GM19467 (cell line): ENCODE results near the gene SMC1B.
"Not testable (repeated sequence)": the region's sequence is repeated elsewhere in the genome, so short reads cannot be mapped to it uniquely, and the experiment has no call there.

Source experiments
- ATAC-seq: cut with Tn5 transposase; IDR thresholded peaks from one replicate; pipeline ENCODE4 v1.9.1; 2021; ENCODE audit warnings: mild to moderate bottlenecking, moderate library complexity; ENCODE audit not compliant: unreplicated experiment

SMC1B gene

DNA sequence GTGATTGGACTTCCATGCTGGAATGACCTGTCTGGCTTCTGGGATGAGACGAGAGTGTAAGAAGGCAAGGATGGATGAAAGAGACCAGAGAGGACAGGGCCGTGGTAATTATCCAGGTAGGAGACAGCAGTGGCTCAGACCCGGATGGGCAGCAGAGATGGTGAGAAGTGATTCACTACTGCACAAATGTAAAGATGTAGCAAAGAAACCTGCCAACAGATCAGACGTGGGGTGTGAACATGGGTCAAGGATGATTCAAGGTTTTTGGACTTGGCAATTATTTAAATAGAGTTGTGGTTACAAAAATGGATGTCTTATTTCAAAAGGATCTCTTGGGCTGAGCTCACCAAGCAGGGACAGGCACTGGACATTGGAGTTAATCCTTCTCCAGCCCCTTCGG, 32.8 kb upstream of the SMC1B start:
- no peak for ATAC-seq

DNA sequence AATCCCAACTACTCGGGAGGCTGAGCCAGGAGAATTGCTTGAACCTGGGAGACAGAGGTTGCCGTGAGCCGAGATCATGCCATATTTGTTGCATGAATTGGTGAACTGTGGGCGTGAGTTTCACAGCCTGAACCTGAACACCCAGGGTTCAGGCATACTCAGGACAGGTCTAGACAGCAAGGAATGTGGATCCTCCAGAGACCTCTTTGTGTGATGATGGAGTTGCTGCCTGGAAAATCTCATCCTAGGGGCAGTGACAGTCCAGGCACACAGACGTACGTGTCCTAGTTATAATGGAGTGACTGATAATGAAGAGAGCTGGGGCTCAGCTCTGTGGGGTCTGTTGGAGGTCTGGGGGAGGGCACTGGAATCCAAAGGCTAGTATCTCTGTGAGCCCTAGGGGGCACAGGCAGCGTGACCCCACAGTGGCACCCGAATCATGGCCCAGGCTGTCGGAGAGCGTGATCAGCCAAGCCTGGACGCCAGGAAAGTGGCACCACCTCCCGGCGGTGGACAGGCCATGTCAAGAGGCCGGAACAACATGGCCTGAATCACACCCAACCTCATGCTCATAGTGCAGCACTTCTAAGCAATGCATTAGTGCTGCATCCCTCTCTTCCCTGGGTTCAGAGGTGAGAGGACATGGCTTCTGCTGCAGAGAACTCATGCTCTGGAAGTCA, 31.8 kb upstream of the SMC1B start:
- ATAC-seq = no peak

DNA sequence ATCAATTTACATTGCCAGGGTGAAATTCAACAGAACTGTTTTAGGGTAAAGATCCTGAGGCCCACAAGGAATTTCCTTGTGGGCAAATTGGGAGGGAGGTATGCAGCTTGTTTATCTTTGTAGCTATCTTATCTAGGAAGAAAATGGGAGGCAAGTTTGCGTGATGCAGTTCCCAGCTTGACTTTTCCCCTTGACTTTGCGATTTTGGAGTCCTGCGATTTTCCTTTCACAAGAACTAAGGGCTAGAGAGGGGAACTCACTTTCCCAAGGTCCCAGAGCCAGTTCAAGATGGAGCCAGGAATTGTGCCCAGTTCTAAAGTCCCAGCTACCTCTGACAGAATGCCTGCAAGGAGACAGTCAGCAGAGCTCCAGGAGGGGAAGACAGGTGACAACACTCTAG, 30.8 kb upstream of the SMC1B start:
- ATAC-seq = no peak

DNA sequence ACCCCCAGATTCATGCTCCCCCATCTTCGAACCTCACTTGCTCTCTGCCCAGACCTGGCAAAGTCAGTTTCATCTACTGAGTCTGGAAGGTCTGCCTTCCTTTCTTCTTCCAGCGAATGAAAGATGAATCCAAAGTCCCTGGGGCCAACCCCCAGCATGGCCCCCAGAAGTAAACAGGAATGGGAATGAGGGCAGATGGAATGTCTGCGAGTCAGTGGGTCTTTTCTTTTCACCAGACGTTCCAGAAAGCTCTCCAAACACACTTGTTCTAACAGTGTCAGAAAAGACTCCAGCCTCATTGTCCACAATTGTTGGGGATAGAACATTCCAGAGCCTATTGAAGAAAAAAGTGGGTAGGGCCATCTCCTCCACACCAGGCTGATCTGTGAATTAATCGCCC, 28.7 kb upstream of the SMC1B start:
- ATAC-seq = no peak

DNA sequence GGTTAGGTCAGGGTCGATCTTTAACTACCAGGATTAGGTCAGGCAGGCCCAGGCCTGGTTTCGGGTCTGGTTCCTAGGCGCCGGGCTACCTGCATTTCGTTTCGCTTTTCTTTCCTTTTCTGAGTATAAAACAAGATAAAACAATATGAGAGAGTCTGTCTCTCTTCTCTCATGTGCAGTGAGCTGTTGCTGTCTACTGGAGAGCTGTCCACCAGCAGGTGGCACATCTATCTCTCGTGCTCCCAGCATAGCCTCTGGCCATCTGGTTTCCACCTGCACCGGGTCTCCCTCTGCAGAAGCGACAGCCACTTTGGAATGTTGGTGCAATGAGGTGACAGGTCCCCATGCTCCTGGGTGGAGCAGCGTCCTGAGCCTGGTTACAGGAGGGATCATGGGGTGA, 27.7 kb upstream of the SMC1B start:
- ATAC-seq = no peak

DNA sequence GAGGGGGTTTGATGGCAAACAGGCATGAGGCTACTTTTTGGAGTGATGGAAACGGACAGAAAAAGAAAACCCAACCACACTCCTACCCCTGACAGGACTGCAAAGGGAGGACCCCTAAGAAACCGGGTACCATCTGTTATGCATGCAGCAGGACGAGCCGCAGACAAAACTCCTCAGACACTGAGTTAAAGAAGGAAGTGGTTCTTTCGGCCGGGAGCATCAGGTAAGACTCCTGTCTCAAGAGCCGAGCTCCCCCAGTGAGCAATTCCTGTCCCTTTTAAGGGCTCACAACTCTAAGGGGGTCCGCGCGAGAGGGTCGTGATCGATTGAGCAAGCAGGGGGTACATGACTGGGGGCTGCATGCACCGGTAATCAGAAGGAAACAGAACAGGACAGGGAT, 27.3 kb upstream of the SMC1B start:
- ATAC-seq = not testable (repeated sequence)

DNA sequence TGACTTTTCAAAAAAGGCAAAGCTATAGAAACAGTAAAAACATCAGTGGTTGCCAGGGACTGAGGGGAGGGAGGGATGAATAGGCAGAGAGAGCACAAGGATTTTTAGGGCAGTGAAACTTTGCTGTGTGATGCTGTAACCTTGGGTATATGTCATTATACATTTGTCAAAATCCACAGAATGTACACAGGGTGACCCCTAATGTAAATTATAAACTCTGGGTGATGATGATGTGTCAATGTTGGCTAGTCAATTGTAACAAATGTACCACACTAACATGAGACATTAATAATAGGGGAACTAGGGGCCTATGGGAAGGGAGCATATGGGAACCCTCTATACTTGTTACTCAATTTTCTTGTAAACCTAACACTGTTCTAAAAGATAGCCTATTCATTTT, 24.9 kb upstream of the SMC1B start:
- ATAC-seq = no peak

DNA sequence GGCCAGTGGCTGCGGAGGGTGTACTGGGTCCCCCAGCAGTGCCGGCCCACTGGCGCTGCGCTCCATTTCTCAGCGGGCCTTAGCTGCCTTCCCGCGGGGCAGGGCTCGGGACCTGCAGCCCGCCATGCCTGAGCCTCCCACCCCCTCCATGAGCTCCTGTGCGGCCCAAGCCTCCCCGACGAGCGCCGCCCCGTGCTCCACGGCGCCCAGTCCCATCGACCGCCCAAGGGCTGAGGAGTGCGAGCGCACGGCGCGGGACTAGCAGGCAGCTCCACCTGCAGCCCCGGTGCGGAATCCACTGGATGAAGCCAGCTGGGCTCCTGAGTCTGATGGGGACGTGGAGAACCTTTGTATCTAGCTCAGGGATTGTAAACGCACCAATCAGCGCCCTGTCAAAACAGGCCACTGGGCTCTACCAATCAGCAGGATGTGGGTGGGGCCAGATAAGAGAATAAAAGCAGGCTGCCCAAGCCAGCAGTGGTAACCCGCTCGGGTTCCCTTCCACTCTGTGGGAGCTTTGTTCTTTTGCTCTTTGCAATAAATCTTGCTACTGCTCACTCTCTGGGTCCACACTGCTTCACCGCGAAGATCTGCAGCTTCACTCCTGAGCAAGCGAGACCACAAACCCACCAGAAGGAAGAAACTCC, 23.6 kb upstream of the SMC1B start:
- ATAC-seq = not testable (repeated sequence)

DNA sequence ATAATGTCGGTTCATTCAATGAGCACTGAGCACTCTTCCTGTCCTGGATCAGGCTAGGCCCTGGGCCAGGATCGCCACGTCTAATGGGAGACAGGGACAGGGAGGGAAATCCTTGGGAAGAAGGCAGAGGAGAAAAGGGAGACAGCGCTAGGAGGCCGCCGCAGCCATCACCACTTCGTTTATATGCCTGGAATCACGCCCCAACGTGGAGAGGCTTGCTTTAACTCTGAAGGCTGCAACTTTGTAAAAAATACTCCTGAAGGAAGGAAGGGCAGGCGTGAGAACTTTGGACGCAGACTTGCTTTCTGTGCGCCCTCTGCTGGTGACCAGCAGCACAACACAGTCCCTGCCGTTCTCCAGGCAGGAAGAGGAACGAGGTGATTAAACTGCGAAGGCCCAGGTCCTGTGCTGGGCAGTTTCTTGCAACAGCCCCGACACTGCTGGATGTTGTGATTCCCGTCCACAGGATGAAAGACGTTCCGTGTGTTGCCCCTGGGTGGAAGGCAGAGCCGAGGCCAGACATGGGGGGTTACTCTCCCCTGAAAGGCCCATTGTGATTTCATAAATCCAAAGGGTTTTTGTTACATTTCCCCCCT, 22.2 kb upstream of the SMC1B start:
- no peak for ATAC-seq

DNA sequence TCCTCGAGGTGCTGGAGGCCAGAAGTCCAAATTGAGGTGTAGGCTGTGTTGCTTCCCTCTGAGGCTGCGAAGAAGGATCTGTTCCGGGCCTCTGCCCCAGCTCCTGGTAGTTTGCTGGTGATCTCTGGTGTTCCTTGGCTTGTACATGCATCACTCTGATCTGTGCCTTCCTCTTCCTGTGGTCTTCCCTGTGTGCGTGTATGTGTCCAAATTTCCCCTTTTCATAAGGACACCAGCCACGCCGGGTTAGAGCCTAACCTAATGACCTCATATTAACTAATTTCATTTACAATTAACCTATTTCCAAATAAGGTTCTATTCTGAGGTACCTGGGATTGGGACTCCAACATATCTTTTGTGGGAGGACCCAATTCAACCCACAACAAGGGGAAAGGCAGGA, 21.6 kb upstream of the SMC1B start:
- ATAC-seq = no peak

DNA sequence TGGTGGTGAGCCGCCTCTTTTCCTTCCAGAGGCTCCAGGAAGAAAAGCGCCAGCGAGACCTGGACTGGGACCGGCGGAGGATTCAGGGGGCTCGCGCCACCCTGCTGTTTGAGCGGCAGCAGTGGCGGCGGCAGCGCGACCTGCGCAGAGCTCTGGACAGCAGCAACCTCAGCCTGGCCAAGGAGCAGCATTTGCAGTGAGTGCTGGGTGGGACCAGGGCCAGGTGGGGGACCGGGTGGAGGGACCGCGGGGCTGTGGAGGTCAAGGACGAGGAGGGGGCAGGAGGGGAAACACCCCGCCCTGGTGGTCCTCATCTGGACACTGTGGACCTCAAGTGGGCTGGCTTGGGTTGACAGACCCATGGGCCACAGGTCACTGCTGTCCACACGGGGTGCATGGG, 17.5 kb upstream of the SMC1B start:
- no peak for ATAC-seq

DNA sequence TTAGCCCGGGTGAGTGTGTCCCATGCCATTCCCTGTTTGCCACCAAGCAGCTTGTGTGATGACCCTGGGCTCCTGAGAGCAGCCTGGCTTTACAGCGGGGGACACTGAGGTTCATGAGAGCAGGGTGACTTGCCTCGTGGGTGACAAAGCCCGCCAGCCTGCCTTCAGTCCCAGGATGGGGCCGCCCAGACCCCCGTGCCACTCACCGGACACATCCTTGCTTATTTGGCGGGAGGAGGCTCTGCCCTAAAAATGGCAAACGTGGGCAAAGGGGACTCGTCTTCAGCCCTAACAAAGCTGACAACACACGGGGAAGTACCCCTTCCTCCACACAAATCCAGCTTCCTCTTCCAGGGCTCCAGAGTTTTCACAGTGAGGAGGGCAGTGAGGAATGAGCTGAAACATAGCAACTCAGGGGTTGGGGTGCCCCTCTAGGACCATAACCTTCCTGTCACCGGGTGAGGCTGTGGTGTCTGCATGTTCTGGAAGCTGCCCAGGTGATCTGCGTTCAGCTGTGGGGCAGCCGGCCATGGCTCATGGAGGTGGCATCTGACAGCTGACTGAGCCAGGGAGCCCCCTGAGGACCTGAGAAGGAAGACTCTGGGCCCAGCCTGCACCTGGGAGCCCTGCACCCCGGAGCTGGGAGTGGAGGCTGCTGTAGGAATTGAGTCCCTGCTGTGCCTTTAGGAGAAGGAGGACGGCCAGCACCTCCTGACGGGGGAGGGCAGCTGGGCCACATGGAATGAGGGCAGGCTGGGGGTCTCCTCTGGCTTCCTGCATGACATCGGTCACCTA, 16.8 kb upstream of the SMC1B start:
- no peak for ATAC-seq

DNA sequence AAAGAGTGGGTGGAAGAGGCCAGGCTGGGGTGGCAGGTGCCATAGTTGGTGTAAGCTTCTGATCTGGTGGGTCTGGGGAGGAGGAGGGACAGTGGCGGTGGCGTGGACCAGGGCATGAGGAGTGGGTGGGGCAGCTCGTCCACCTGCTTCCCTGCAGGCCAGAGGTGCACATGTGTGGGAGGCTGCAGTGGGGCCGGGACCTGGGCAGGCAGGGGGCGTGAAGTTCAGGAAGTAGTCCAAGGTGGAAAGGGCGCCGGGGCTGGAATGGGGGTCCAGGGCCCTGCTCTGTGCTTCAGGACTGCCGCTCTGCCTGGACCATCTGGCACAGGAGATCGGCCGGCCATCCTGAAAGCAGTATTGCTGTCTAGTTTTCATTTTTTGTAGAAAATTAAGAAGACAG, 16.0 kb upstream of the SMC1B start:
- ATAC-seq = no peak

DNA sequence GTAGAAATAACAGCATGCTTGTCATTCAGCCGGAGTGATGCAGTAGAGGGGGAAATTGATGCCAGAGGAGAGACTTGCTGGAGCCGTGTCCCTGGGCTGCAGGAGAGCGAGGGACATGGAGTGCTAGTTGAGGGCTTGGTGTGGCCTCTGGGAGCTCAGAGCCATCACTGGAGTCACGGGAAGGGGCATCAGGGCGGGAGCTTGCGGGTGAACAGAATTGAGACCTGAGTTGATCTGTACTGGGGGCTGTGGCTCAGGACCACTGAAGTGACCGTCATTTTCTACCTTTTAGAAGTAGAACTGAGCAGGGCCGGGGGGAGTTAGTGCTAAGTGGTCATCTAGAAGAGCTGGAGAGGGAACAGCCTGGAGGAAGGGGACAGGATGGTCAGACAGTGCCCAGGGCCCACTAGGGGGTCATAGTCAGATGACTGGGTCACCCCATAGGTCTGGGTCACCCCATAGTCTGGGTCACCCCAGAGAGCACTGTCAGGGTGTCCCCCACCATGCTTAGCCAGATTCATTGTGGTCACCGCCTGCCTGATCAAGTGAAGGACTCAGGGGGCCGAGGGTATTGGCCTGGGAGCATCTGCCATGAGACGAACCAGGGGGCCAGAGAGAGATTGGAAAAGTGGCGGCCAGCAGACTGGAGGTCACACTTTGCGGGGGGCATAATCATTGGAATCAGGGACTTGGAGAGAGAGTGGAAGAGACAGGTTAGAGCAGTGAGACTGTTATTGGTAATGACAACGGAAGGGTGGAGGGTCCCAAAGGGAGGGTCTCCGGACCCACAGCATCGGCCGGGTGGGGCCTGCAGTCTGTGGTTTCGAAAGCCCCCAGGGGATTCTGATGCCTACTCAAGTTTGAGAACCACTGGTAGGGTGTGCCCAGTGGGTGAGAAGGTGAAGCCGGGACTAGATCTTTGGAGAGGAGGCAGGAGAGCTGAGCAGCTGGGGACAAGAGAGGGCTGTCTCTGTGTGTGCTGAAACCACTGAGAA, 15.3 kb upstream of the SMC1B start:
- ATAC-seq = no peak

DNA sequence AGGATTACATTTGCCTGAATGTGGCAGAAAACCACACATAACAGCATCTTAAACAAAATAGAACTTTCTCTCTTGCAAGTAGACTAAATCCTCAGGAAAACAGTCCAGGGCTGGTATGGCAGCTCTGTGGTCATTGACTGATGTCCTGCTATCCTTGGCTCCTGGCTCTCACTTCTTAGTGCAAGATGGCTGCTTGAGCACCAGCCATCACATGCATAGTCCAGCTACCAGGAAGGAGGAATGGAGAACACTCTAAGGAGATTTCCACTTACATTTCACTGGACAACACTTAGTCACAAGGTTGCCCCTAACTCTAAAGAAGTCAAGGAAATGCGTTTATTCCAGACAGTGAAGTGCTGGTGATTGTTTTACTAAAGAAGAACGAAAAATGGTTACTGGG, 13.7 kb upstream of the SMC1B start:
- ATAC-seq = no peak

DNA sequence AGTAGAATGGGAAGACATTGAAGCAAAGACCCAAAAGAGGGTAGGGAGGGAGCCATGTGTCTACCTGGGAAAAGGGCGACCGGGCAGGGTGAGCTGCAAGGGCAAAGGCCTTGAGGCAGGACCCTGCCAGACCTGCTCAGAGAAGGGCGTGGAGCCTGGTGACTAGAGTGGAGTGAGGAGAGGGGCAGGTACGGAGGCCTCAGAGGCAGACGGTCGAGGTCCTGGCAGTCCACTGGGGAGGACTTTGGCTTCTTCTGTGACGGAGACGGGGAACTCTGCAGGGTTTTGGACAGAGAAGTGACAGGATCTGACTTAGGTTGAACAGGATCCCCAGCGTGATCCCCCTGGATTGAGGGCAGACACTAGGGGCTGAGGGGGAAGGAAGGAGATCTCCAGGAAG, 13.0 kb upstream of the SMC1B start:
- ATAC-seq = no peak

DNA sequence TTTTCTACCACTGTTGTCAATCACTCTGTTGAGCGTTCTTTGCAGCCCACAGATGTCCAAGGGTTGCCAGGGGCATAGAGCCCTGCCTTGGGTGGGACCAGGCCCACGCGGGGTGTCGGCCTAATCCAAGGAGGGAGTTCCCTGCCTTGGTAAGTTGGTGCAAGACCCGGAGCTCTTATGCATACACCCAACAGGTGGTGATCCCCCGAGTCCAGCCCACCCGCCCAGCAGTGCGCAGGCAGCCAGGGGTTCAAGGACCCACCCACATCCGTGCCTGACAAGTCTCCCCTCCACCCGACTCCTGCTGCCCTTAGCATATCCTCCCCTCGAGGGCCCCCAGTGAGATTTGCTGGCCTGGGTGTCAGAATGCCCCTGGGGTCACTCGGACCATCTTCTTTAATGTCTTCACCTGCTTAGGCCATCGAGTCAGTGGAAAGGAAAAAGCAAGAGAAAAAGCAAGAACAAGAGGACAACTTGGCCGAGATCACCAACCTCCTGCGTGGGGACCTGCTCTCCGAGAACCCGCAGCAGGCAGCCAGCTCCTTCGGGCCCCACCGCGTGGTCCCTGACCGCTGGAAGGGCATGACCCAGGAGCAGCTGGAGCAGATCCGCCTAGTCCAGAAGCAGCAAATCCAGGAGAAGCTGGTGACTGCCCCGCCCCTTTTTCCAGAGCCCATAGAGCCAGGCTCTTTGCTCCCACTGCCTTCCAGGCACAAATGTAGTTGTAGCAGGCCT, 12.3 kb upstream of the SMC1B start:
- ATAC-seq = no peak

DNA sequence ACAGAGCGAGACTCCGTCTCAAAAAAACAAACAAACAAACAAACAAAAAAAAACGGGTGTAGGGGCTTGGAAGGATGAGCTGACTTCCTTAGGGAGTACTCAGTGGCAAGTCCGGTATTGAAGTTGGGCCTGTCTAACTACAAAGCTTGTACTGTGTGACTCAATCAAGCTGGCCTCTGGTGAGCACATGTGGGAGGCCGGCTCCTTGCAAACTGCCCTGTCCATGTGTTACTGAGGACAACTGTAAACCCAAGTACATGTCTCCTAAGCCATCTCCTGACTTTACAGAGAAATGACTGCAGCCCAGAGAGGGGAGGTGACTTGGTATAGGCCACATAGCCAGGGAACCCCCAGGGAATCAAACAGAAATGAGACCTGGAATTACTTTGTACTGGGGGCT, 11.7 kb upstream of the SMC1B start:
- no peak for ATAC-seq

DNA sequence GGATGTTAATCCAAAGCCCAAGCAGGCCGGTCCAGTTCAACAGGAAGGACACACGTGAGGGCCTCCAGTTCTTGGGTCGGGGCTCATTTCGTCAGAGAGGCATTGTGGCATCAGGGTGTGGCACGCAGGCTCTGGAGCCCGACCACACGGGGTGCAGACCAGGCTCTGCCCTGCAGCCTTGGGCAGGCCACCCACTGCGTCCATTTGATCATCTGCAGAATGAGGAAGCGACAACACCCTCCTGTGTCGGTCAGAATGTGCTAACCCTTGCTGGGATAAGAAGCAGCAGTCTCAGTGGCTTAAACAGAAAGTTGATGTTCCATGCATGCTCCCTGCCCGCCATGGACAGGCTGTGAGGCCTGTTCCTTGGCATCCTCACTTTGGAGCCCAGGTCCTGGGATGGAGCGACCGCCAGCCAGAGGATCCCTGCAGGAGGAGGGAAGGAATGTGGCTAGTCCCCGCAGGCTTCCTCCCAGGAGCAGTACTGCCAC, 10.9 kb upstream of the SMC1B start:
- no peak for ATAC-seq

DNA sequence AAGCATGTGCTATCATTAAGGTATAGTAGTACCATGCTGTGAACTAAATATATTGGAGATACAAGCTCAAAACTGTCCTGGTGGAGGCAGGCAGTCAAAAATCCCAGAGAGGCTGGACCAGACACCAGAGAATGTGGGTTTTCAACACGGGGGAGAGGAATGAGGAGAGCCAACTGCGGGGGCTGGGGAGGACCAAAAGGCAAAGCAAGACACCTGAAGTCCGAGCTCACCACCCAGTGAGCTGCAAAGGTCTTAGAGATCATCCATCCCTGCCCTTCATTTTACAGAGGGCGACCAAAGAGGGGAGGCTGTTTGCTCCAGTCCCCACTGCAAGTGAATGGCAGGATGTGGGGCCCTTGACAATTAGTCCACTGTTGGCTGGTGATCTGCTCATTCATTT, 10.1 kb upstream of the SMC1B start:
- no peak for ATAC-seq
